GM18511 (cell line): ENCODE results near the gene TFAP2D.

Experiments used
- ATAC-seq: cut with Tn5 transposase; IDR thresholded peaks from one replicate; pipeline ENCODE4 v1.9.1; 2021; ENCODE audit warnings: mild to moderate bottlenecking, moderate library complexity; ENCODE audit not compliant: unreplicated experiment

TFAP2D gene

DNA sequence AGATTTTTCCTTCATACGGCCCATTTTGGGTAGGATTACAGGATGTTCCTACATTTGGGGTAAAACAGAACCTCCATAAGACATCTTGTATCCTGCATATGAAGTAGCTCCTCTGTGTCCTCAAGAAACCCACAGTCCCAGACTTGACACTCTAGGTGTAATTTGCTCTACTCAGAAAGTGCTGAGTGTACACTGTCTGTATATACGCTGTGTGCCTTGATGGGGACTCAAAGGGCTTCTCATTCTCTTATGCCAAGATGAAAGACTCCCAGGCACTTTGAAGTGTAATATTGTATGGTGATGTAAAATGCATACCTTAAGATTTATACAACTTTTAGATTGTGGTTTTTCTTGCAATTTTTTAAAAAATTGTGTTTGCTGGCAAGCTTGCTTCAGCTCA, 5.2 kb downstream of the TFAP2D start:
- ATAC-seq: no peak

GRCh38 chr6:50720623-50721022, 7.3 kb downstream of the TFAP2D start:
- ATAC-seq: no peak

- no peak for ATAC-seq
Observed at GRCh38 chr6:50721978-50722377, 8.7 kb downstream of the TFAP2D start.

GRCh38 chr6:50722829-50723554, 9.7 kb downstream of the TFAP2D start:
- ATAC-seq: no peak

DNA sequence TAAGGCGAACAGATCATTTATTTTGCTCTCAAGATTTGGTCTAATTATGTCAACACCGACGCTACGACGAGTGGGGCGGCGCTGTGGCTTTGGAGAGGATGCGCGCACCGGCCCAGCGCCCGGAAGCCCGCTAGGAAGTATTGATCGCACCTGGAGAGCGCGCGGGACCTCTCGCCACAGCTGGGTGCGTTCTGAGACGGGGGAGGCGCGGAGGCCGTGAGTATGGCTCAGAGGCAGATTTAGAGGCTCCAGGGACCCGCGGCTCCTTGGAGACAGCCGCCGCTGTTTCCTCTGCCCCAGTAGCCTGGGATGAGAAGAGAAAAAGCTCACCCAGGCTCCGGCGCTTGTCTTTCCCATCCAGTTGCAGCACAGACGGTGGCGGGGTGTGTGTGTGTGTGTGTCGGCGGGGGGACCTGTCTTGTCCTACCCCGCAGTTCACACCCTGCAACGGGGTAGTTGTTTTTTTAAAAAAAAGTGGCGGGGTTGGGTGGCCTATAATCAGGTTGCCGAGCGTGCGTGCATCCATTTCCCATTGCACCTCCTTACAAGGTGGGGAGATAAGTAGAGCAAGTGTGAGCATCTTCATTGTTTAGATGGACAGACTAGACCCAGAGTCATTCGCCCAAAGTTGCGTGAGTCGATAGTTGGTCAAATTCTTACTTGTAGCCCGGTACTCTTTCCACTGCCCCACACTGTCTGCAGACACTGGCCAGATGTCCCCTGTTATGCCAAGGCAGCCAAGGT, 11.2 kb downstream of the TFAP2D start:
- no peak for ATAC-seq

- ATAC-seq: no peak
Observed at GRCh38 chr6:50734488-50734887, 21.2 kb downstream of the TFAP2D start.

- ATAC-seq: no peak
Observed at GRCh38 chr6:50742161-50742560, 28.8 kb downstream of the TFAP2D start.

DNA sequence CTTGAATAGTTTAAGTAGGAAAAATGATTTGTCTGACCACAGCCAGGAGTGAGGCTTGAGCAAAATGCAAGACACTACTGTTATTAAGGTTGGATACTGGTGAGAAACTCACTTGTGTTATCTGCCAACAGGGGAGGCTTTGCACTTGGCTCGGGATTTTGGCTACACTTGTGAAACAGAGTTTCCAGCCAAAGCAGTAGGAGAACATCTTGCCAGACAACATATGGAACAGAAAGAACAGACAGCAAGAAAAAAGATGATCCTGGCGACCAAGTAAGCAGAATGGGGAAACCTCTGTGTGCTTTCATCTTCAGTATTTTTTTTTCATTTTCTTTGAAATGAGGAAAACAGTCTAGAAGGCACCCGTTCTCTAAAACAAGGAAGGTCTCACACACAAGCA, 31.6 kb downstream of the TFAP2D start:
- no peak for ATAC-seq

GRCh38 chr6:50762798-50763197, 49.5 kb downstream of the TFAP2D start:
- no peak for ATAC-seq

- ATAC-seq: no peak
Observed at GRCh38 chr6:50778696-50779095, 65.4 kb downstream of the TFAP2D start.

GRCh38 chr6:50780382-50780781, 67.1 kb downstream of the TFAP2D start:
- no peak for ATAC-seq

- ATAC-seq: no peak
Observed at GRCh38 chr6:50785921-50786320, 72.6 kb downstream of the TFAP2D start.

DNA sequence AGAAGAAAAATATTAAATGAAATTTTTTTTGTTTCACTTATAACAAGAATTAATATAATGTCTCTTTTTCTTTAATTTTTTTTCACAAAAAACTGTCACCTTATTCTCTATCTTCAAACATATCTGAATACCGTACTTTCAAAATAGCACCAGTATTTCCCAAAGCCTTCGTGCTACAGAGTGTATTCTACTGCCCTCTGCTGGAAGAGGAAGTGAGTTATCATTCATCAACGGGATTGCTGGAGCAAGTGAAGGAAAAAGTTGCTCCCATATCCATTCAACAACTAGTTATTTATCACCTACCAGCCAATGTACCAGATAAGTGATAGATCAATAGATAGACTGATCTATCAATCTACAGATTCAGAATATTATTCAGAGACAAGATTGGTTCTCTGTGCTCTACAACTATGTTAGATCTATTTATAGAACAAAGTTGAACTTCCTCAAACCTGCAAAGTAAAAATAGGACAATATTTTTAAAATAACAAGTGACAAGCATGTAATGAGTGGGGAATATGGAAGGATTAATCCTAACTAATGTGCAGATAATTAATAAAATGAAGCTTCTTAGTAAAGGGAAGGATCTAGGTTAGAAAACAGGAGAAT, 78.7 kb downstream of the TFAP2D start:
- ATAC-seq: peak; percentile 78

GRCh38 chr6:50792771-50793170, 79.4 kb downstream of the TFAP2D start:
- no peak for ATAC-seq

- ATAC-seq: no peak
Observed at GRCh38 chr6:50795574-50795973, 82.2 kb downstream of the TFAP2D start.

GRCh38 chr6:50804283-50804682, 91.0 kb downstream of the TFAP2D start:
- no peak for ATAC-seq

DNA sequence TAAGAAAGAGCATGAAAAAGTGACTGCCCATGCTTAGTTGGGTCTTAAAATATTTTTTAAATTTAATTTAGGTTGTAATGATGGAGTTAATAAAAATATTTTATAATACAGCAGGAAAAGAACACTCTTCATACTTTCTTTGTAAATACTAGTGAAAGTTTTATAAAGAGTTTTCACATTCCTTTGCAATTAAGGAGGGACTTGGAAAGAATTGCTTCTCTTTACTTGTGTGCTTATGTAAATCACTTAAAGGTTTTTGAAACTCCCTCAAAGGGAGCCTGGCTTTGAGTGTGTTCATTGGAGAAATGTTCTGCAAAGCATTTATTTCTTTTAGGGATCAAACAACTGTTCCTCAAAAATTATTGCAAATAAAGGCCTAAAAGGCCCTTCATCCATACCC, 93.7 kb downstream of the TFAP2D start:
- ATAC-seq: no peak

DNA sequence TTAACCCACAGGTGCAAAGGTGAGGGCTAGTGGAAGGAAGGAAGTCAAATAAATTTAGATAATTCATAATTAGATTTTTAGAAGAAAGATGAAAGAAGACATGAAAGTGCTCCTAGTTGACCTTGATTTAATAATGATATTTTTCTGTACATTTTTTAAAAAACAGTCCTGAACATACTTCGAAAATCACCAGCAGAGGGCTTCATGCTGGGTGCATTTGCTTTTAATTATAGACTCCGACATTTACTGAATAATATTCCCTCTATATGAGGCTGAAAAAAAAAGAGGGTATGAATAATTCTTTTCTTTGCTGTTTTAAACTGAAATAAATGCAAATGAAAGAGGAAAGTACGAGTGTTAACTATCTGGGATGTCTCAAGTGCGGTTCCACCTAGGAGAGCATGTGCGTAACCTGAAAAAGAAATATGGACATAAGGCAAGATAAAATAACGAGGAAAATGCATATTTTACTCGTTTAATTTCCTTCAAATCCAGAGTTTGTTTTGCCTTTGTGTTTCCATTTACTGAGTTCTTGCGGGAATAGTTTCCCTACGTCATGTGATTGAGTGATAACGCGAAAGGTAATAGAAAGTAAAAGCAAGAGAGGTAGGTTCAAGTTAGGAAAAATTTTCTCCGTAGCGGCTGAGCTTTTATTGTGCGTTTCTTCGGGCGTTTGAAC, 102.2 kb downstream of the TFAP2D start:
- ATAC-seq: peak; percentile 54

GRCh38 chr6:50816115-50816675, 102.9 kb downstream of the TFAP2D start:
- ATAC-seq: peak; percentile 83

- ATAC-seq: no peak
Observed at GRCh38 chr6:50816947-50817645, 103.8 kb downstream of the TFAP2D start.

DNA sequence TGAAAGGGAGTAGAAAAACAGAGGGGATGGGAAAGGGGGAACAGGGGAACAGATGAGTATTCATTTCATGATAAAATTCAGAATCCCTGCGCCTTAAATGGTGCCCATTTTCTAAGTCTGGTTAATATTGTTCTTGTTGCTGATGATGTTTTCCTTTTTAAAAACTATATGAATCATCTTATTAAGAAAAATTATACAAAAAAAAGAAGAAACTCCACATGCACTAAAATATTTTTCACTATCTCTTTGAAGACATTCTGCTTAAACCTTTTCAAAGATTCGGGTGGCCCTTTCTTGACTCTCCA, 104.3 kb downstream of the TFAP2D start:
- no peak for ATAC-seq
